Activated naive CD8-positive, alpha-beta T cell treated with anti-CD3 and anti-CD28 coated beads for 36 hours (primary cell): Measurements from ENCODE around the gene TMPRSS13. TPM values are rescaled to one million over a fixed set of nuclear protein-coding genes. Genes with fewer than 3 reads are reported as not detected.
"Not testable (repeated sequence)": the region's sequence is repeated elsewhere in the genome, so short reads cannot be mapped to it uniquely, and the experiment has no call there.

Experiments used
- DNase-seq: peaks from one replicate; pipeline ENCODE4 v3.0.0; 2021
- H3K27ac Mint-ChIP-seq: one replicate; pipeline ENCODE4 v1.8.0; 2022; ENCODE audit warnings: mild to moderate bottlenecking, moderate library complexity, mixed read lengths
- H3K27me3 Mint-ChIP-seq: one replicate; pipeline ENCODE4 v1.8.0; 2022; ENCODE audit warnings: mild to moderate bottlenecking, mixed read lengths
- H3K36me3 Mint-ChIP-seq: one replicate; pipeline ENCODE4 v1.8.0; 2021; ENCODE audit warnings: mild to moderate bottlenecking, mixed read lengths
- H3K4me1 Mint-ChIP-seq: one replicate; pipeline ENCODE4 v1.8.0; 2021; ENCODE audit warnings: mixed read lengths
- H3K4me3 Mint-ChIP-seq: one replicate; pipeline ENCODE4 v1.8.0; 2022; ENCODE audit warnings: mild to moderate bottlenecking, moderate library complexity, mixed read lengths
- H3K9me3 Mint-ChIP-seq: one replicate; pipeline ENCODE4 v1.8.0; 2022; ENCODE audit warnings: mixed read lengths
- total RNA-seq, 2 experiments: library from RNA; stranded (reverse); gene quantifications; one replicate each; pipeline ENCODE4 v1.2.3, GENCODE V29; 2021

Gene TMPRSS13
- total RNA-seq, 2 experiments from 2014 or later = 1.9 to 3.4 TPM

GRCh38 chr11:117872975-117873827 is 56.0 kb downstream of the TMPRSS13 start:
- no peaks in the 10 kb centered on the region for H3K9me3 Mint-ChIP-seq
- peaks cover 45% of the 10 kb centered on the region for H3K27me3 Mint-ChIP-seq
- H3K36me3 Mint-ChIP-seq = no peaks in the 10 kb centered on the region
- H3K4me3 Mint-ChIP-seq = no peak overlapping the region
- no peak overlapping the region for H3K27ac Mint-ChIP-seq
- peaks cover 23% of the 10 kb centered on the region for H3K4me1 Mint-ChIP-seq
- DNase-seq = no peak

GRCh38 chr11:117872420-117872961 is 56.7 kb downstream of the TMPRSS13 start:
- Mint-ChIP-seq H3K9me3 (no peaks in the 10 kb centered on the region), H3K27me3 (peaks cover 38% of the 10 kb centered on the region), H3K36me3 (no peaks in the 10 kb centered on the region), H3K27ac (no peak overlapping the region), H3K4me3 (no peak overlapping the region), H3K4me1 (peaks cover 23% of the 10 kb centered on the region)
- no peak for DNase-seq

GRCh38 chr11:117871784-117872183 is 57.4 kb downstream of the TMPRSS13 start:
- DNase-seq = no peak
- Mint-ChIP-seq H3K9me3 (no peaks in the 10 kb centered on the region), H3K27ac (no peak overlapping the region), H3K4me1 (peaks cover 19% of the 10 kb centered on the region), H3K36me3 (no peaks in the 10 kb centered on the region), H3K4me3 (no peak overlapping the region), H3K27me3 (peaks cover 31% of the 10 kb centered on the region)

- Mint-ChIP-seq H3K9me3 (no peaks in the 10 kb centered on the region), H3K36me3 (no peaks in the 10 kb centered on the region), H3K4me3 (no peak overlapping the region), H3K27me3 (peaks cover 27% of the 10 kb centered on the region), H3K27ac (no peak overlapping the region), H3K4me1 (peaks cover 16% of the 10 kb centered on the region)
- DNase-seq = no peak
Observed at GRCh38 chr11:117871160-117871559, 58.0 kb downstream of the TMPRSS13 start.

GRCh38 chr11:117870103-117870952 is 58.9 kb downstream of the TMPRSS13 start:
- Mint-ChIP-seq H3K27me3 (peaks cover 19% of the 10 kb centered on the region), H3K27ac (no peak overlapping the region), H3K4me3 (no peak overlapping the region), H3K9me3 (no peaks in the 10 kb centered on the region), H3K4me1 (peaks cover 9% of the 10 kb centered on the region), H3K36me3 (no peaks in the 10 kb centered on the region)
- no peak for DNase-seq

GRCh38 chr11:117869604-117870003 is 59.6 kb downstream of the TMPRSS13 start:
- DNase-seq = no peak
- Mint-ChIP-seq H3K9me3 (no peaks in the 10 kb centered on the region), H3K4me3 (no peak overlapping the region), H3K4me1 (peaks cover 4% of the 10 kb centered on the region), H3K27ac (no peak overlapping the region), H3K27me3 (peaks cover 12% of the 10 kb centered on the region), H3K36me3 (no peaks in the 10 kb centered on the region)

GRCh38 chr11:117868815-117869561 is 60.2 kb downstream of the TMPRSS13 start:
- Mint-ChIP-seq H3K27ac (no peak overlapping the region), H3K4me1 (peaks cover 4% of the 10 kb centered on the region), H3K9me3 (no peaks in the 10 kb centered on the region)

GRCh38 chr11:117868088-117868487 is 61.1 kb downstream of the TMPRSS13 start:
- peaks cover 3% of the 10 kb centered on the region for H3K4me1 Mint-ChIP-seq
- H3K9me3 Mint-ChIP-seq = no peaks in the 10 kb centered on the region
- no peak for DNase-seq
- H3K4me3 Mint-ChIP-seq = no peak overlapping the region
- H3K27ac Mint-ChIP-seq = no peak overlapping the region
- no peaks in the 10 kb centered on the region for H3K36me3 Mint-ChIP-seq
- H3K27me3 Mint-ChIP-seq = no peaks in the 10 kb centered on the region

More at GRCh38 chr11:117868815-117869561, 60.2 kb downstream of the TMPRSS13 start:
- no peak overlapping the region for H3K4me3 Mint-ChIP-seq
- DNase-seq = no peak
- peaks cover 6% of the 10 kb centered on the region for H3K27me3 Mint-ChIP-seq
- no peaks in the 10 kb centered on the region for H3K36me3 Mint-ChIP-seq

GRCh38 chr11:117866526-117866925 is 62.7 kb downstream of the TMPRSS13 start:
- Mint-ChIP-seq H3K4me3 (no peak overlapping the region), H3K4me1 (peaks cover 2% of the 10 kb centered on the region), H3K9me3 (no peaks in the 10 kb centered on the region), H3K36me3 (no peaks in the 10 kb centered on the region), H3K27me3 (no peaks in the 10 kb centered on the region), H3K27ac (no peak overlapping the region)
- no peak for DNase-seq

GRCh38 chr11:117865546-117865945 is 63.7 kb downstream of the TMPRSS13 start:
- not testable (repeated sequence) for H3K9me3 Mint-ChIP-seq, H3K36me3 Mint-ChIP-seq, H3K4me3 Mint-ChIP-seq, H3K4me1 Mint-ChIP-seq, H3K27me3 Mint-ChIP-seq, H3K27ac Mint-ChIP-seq, DNase-seq

- no peaks in the 10 kb centered on the region for H3K27me3 Mint-ChIP-seq
- no peak for DNase-seq
- H3K27ac Mint-ChIP-seq = no peak overlapping the region
- H3K4me3 Mint-ChIP-seq = no peak overlapping the region
- H3K36me3 Mint-ChIP-seq = no peaks in the 10 kb centered on the region
- no peaks in the 10 kb centered on the region for H3K9me3 Mint-ChIP-seq
- H3K4me1 Mint-ChIP-seq = peaks cover 2% of the 10 kb centered on the region
Observed at GRCh38 chr11:117863383-117863782, 65.8 kb downstream of the TMPRSS13 start.

- Mint-ChIP-seq H3K4me3 (no peak overlapping the region), H3K27ac (no peak overlapping the region), H3K36me3 (no peaks in the 10 kb centered on the region), H3K4me1 (peaks cover 2% of the 10 kb centered on the region), H3K27me3 (no peaks in the 10 kb centered on the region), H3K9me3 (no peaks in the 10 kb centered on the region)
- no peak for DNase-seq
Observed at GRCh38 chr11:117862753-117863152, 66.4 kb downstream of the TMPRSS13 start.

- H3K27ac Mint-ChIP-seq = no peak overlapping the region
- no peaks in the 10 kb centered on the region for H3K27me3 Mint-ChIP-seq
- no peak overlapping the region for H3K4me3 Mint-ChIP-seq
- no peaks in the 10 kb centered on the region for H3K9me3 Mint-ChIP-seq
- H3K36me3 Mint-ChIP-seq = no peaks in the 10 kb centered on the region
- peaks cover 2% of the 10 kb centered on the region for H3K4me1 Mint-ChIP-seq
- DNase-seq = no peak
Observed at GRCh38 chr11:117862019-117862725, 67.0 kb downstream of the TMPRSS13 start.
